GM13977 (cell line): ENCODE measurements around the gene SYPL2.

ENCODE experiments used
- DNase-seq: peaks from one replicate; pipeline ENCODE4 v3.0.0; 2012; ENCODE audit warnings: low spot score
- CTCF ChIP-seq: IDR thresholded peaks from 2 replicates; pipeline ENCODE4 v1.5.1; 2012; ENCODE audit warnings: mild to moderate bottlenecking, control low read depth; ENCODE audit not compliant: insufficient read depth; ENCODE audit errors: extremely low read depth, missing control alignments
- in situ Hi-C: fragments of 300-500 bp; cut with MboI; formaldehyde crosslinking; loops from one replicate; pipeline ENCODE4 v1.12.0; 2022; ENCODE audit warnings: low sequenced_read_pairs, low pct_unique_long_range_greater_than_20kb, mixed read lengths, inconsistent platforms; ENCODE audit not compliant: unreplicated experiment

SYPL2 gene

GRCh38 chr1:109501644-109502363, 35.5 kb downstream of the SYPL2 start:
- TF ChIP-seq CTCF: no peak
- in situ Hi-C loops: no loop called here
- no peak for DNase-seq

GRCh38 chr1:109502364-109502851, 36.1 kb downstream of the SYPL2 start:
- no peak for DNase-seq
- no peak for TF ChIP-seq CTCF
- in situ Hi-C loops: no loop called here

DNA sequence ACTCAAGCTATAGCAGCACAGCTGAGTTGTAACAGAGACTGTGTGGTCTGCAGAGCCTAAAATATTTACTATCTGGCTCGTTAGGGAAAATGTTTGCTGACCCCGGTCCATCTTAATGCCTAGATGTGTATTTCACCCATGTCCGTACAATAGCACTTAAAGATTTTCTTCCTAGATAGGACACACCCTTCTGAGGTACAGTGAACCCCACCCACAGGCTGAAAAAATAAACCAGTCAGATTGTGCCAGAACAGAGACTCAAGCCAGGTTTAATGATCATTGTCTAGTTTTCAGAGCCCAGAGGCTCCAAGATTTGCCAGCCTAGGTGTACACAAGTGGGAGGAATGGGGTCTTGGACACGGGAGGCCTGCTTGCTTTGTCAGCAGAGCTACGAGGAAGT, 37.6 kb downstream of the SYPL2 start:
- TF ChIP-seq CTCF: no peak
- no peak for DNase-seq
- in situ Hi-C loops: no loop called here

- no peak for DNase-seq
- no peak for TF ChIP-seq CTCF
- in situ Hi-C loops: no loop called here
Observed at GRCh38 chr1:109504974-109505373, 38.6 kb downstream of the SYPL2 start.

DNA sequence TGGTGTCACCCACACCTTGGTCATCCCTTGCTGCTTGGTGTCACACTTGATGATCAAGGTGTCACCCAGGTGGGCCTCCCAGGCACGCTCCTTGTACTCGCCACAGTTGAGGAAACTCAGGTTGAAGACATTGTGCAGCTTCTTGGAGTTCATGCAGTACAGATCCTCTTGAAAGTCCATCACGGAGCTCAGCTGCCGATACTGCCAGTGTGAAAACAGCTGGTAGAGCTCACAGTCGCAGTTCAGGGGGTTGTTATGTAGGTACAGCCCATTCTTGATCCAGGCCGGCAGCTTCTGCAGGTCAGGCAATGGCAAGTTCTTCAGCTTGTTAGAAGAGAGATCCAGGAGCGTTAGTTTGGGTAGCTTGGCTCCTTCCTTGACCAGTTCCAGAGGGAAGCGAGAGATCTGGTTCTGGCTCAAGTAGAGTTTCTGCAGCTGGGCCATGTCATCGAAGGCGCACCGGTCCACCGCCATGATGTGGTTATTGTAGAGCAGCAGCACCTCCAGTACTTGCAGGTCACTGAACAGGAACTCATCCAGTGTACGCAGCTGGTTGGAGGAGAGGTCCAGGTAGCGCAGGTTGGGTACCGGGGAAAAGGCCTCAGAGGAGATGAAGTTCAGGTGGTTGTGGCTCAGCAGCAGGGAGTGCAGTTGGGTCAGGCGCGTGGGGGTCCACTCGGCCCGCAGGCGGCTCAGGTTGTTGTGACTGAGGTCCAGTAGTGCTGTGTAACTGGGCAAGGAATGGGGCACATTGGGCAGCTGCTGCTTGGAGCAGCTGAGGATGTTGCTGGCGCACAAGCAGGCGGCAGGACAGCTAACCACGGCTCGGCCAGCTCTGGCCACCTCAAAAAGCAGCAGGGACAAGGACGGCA, 41.9 kb downstream of the SYPL2 start:
- no peak for TF ChIP-seq CTCF
- DNase-seq: no peak
- in situ Hi-C loops: no loop called here

- in situ Hi-C loops: no loop called here
- TF ChIP-seq CTCF: no peak
- DNase-seq: no peak
Observed at GRCh38 chr1:109508873-109509175, 42.5 kb downstream of the SYPL2 start.
